HG03060 (cell line): ENCODE data around the gene ANXA8.
"Not testable (repeated sequence)": the region's sequence is repeated elsewhere in the genome, so short reads cannot be mapped to it uniquely, and the experiment has no call there.

ENCODE experiments used
- ATAC-seq: cut with Tn5 transposase; IDR thresholded peaks from one replicate; pipeline ENCODE4 v1.9.1; 2021; ENCODE audit warnings: low read depth, moderate number of reproducible peaks; ENCODE audit not compliant: unreplicated experiment

ANXA8 gene

GRCh38 chr10:47465216-47465917 is 18.5 kb downstream of the ANXA8 start:
- not testable (repeated sequence) for ATAC-seq

GRCh38 chr10:47462577-47463358 is 21.1 kb downstream of the ANXA8 start:
- ATAC-seq: not testable (repeated sequence)

DNA sequence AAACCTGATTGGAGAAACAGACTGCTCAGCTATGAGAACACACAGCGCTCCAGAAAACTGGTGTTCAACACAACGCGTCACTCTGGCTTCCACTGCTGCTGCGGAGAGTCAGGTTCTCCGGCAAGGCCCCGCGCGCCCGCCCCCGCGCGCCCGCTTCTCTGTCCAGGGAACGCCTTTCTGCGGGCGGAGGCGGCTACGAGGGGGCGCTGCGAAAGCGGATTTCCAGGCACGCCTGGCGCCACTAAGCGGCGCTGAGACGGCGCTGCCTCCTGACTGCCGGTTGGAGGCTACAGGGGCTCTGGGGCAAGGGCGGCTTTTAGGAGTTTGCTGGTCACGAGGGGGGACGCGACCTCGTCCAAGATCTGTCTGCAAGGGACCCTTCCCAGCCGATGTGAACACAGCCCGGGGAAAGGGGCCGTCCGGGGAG is 22.6 kb downstream of the ANXA8 start:
- ATAC-seq: not testable (repeated sequence)

DNA sequence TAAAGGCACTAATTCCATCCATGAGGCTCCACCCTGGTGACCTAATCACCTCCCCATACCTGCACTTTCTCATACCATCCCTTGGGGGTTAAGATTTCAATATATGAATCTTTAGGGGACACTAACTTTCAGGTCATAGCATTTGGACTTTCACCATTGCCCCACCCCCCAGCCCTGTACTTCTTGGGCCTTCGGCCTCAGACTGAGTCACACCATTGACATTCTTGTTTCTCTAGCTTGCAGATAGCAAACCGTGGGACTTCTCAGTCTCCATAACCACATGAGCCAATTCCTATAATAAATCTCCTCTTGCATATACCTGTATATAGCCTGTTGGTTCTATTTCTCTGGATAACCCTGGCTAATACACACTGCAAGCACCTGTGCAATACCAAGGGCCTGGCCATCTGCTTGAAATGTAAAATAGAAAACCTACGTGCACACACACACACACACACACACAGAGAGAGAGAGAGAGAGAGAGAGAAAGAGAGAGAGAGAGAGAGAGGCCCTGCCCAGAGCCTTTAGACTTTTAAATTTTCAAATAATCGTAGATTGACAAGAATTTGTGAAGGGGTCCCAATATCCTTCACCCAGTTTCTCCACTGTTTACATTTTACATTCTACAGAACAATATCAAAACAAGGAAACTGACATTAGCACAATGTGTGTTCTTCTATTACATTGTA is 25.3 kb downstream of the ANXA8 start:
- no peak for ATAC-seq

DNA sequence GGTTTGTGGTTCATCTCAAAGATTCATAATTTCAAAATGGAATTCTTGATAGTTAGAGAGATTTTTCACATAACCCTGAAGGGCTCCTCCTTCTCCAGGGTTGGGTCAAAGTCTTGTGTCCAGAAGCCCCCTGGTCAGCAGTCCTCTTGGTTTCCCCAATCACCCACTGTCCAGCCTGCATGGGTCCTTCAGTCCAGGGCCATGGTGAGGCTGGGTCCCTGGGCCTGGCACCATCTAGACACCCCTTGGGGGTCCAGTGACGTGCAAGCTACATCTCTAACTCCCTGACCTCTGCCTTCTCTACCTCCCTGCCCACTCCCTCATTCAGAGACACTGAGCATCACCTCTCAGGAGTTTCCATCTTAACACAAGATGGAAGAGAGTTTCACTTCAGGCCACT is 26.1 kb downstream of the ANXA8 start:
- no peak for ATAC-seq

DNA sequence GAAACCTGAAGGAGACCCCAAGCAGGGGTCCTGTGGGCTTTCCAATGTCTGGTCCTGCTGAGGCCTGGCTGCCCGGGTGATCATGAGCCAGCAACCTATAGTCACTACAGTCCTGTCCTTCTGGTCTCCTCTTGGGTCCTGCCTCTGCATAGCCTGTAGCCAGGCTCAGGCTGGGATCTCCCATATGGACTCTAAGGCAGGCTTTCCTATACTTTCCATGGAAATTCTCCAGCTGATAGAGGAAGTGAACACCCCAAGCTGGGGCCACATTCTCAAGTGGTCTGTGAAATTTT is 26.4 kb downstream of the ANXA8 start:
- no peak for ATAC-seq

DNA sequence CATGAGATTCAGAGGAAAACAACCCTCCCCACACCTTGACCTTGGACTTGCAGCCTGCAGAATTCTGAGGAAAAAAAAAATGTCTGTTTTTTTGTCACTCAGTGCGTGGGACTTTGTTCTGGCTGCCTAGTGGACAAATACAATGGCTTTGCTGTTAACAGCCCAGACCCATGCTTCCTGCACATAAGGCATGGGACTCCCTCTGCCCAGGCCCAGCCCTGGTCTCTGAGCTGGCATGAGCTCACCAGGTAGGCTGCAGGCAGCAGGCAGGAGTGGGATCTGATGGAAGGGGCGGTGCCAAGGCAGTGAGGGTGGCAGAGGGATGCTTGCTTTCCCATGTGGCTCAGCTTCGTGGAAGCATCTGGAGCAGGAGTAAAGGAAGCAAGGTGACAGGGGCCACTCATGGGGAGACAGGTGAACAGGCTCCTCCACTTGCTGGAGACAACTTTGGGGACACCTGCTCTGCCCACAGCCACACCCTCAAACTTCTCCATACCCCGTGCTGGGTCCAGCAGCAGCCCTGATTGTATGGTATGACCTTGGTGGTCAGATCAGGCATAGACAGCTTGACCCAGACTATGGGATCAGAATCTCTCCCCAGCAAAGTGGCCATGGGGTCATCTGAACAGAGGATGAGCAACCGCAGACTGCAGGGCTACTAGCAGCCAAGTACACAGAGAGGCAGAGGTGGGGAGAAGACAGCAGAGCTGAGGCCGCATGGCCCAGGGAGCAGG is 27.0 kb downstream of the ANXA8 start:
- ATAC-seq: no peak

DNA sequence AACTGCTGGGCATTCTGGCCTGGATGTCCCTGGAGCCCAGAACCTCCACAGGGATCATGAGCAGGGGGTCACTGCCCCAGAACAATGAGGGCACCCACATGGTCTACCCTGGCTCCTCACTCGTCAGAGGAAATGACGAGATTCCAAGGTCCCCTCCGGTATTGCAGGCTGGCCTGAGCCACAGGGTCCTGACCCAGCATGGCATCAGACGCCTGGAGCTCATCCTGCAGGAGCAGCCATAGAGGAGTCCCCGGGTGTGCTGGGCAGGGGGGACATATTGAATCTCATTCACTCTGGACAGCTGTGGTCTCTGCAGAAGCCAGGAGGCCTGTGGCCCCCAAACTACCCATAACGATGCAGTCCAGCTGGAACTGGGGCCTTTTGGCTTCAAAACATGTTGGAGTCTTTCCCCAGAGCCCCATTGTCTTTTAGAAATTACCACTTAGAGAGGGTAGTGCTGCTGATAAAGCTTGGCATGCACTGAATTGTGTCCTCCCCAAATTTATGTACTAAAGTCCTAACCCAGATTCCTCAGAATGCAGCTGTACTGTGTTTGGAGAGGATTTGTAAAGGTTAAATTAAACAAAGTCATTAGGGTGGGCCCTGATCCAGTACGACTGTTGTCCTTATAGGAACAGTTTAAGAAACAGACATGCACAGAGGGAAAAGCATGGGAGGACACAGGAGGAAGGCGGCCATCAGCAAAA is 27.7 kb downstream of the ANXA8 start:
- no peak for ATAC-seq

DNA sequence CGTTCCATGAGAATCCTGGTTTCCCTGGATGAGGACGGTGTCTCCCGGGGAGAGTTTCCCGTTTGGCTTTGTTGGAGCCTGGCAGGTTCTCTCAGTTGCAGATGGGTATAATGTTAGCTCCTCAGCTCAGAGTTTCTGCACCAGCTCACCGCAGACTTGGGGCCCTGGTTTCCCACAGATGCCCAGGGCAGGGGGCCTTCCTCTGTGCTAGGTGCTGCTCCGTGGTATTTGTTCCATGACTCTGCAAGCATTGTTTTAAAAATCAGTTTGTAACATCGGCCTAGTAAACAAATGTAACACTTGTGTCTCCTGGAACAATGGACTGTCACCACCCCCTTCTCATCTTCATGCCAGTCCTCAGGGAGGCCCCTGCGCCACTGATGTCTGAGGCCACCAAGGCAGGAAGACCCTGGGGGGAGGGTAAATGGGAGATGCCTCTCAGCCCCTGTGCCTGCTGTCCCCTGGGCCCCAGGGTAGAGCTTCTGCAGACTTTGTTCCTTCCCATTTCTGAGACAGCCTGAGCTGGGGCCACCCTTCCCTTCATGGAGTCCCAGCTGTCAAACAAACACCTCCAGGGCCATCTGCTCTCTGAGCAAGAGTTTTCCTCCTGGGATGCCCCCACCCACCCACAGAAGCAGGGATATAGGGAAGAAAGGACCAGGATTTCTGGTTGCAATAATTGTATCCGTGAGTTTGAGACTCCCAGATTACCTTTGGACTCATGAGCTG is 28.4 kb downstream of the ANXA8 start:
- ATAC-seq: not testable (repeated sequence)

DNA sequence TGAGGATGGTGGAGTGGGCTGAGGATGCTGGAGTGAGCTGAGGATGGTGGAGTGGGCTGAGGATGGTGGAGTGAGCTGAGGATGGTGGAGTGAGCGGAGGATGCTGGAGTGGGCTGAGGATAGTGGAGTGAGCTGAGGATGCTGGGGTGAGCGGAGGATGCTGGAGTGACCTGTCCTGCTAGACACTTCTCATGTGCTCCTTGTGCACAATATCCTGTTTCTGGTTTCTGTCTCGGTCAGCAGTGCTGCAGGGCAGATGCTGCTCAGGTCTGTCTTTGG is 29.2 kb downstream of the ANXA8 start:
- ATAC-seq: no peak

DNA sequence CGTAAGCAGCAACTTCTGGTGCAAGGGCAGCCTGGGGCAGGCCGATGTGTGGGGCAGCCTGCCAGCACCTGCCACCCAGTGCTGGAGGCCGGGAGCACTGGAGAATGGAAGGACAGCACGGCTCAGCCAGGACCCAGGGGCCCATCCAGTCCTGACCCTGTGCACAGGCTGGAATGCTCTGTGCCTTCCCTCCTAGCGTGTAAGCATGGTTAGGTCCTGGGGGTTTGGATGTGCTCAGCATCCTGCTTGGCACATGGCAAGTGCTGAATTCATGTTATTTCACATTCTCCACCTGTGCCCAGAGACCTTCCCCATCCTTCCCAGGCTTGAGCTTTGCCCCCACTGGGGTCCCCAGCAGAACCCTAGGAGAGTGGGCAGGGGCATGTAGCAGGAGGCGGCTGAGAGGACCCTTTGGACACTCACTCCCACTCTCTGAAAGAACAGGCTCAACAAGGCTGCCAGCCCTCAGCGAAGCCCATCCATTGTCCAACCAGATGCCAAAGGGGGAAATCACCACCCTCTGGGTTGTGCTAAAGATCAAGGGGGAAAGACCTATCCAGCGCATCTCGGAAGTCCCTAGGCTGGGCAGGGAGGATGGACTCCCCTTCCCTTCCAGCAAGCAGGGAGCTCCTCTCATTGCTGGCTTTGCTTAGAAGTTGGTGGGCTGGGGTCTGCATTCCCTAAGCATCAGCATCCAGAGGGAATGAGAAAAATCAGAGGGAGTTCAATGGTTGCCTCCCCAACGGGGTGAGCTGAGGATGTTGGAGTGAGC is 29.7 kb downstream of the ANXA8 start:
- ATAC-seq: no peak

- ATAC-seq: no peak
Measured at GRCh38 chr10:47453141-47454007, 30.5 kb downstream of the ANXA8 start.

DNA sequence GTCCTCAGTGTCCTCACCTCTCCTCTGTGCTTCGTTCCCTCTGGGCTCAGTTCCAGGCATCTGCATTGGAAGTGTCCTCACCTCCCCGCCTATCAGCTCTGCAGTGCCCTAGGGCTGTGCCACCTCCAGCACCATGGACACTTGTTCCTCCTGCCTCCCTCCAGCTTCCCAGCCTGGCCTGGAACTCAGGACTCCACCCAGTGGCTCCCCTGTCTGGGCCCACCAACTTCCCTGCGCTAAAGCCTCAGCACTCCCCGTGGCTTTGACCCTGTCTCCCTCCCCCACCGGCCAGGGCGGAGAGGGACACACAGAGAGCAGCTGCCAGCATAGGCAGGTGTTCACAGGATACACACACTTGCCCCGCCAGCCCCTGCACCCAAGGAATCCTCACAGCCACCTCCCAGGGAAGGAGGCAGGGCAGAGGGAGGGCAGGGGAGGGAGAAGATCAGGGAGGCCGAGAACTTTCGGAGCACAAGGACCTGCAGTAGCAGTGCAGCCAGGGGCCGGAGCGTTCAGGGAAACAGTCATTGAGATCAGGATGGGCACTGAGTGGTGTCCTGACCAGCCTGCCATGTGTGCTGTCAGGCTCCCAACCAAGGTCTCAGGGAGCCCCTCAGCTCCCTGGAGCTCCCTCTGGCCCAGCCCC is 31.3 kb downstream of the ANXA8 start:
- ATAC-seq: no peak

DNA sequence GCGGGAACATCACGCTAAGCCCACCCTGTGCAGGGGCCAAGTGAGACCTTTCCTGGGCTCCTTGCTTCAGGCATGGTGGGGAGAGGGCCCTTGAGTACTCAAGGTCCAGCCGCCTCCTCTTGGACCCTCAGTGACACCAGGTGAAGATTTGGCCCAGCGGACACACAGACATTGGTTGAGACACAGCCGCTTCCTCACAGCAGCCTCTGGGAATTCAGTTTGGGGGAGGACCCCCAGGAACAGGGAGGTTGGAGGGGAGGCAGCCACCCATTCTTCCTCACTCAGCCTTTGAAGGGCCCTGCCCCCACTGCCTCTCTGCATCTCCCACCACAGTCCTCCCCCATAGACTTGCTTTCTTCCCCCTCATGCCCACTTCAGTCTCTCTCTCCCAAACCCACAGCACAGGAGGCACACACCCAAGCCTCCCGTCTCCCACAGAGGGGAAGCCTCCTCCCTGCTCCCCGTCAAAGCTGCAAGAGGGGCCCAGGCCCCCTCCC is 31.9 kb downstream of the ANXA8 start:
- no peak for ATAC-seq

- ATAC-seq: no peak
Measured at GRCh38 chr10:47451273-47451997, 32.5 kb downstream of the ANXA8 start.

- ATAC-seq: no peak
Measured at GRCh38 chr10:47450442-47450841, 33.5 kb downstream of the ANXA8 start.

DNA sequence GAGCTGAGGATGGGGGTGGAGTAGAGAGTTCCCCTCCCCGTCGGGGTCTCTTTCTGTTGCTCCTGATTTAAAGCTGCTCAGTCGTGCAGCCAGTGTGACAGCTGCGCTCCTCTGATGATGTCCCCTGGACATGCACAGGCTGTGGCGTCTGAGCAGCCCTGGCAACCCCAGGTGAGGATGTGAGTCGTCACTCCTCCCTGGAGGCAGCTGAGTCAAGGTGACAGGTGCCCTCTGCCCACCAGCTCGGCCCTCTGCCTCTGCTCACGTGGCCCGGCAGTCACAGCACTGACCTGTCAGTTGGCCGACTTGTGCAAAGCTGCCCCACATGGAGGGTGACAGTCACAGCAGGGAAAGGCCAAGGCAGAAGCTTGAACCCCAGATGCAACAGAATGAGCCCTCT is 33.9 kb downstream of the ANXA8 start:
- ATAC-seq: no peak
